Stomach (tissue), 4 donors: ENCODE measurements around the gene METTL15.

Experiments
- CTCF ChIP-seq, 7 experiments: fragments of 450-650 bp in 4 of 7; fragments of 200-600 bp in 3 of 7; sonication (generic) in 3 of 7; IDR thresholded peaks; one replicate each; pipeline ENCODE4 v1.5.1; 2016 to 2019; ENCODE audit warnings: antibody characterized with exemption in 7 of 7, control low read depth in 2 of 7, mild to moderate bottlenecking in 1 of 7
- POLR2A ChIP-seq, 4 donors: fragments of 450-650 bp; IDR thresholded peaks; one replicate each; pipeline ENCODE4 v1.6.1; 2016; ENCODE audit warnings: antibody characterized with exemption in 4 of 4, control low read depth in 2 of 4, mild to moderate bottlenecking in 1 of 4, moderate library complexity in 1 of 4

DNA sequence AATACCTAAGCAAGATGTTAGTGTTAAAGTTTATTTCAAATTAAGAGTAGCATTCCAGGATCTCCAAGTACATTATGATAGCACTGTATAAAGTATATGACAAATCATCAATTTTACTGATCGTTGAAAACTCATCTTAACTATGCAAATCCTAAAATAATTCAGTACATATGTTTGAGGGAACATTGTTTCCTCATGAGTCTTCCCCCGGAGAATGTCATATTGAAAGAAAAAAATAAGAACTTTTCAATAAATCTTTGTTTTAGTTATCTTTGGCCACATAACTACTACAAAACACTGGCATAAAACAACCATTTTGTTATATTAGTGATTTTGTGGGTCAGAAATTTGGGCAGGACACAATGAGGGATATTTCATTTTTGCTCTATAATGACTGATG lies 135.4 kb downstream of the METTL15 start:
- no peak for TF ChIP-seq POLR2A (IDR thresholded peaks at IDR 0.05)
- no peak for TF ChIP-seq CTCF (IDR thresholded peaks at IDR 0.05)
